Stomach (tissue), 9 donors: Measurements from ENCODE around the gene ENDOG. TPM values are rescaled to one million over a fixed set of nuclear protein-coding genes. Genes with fewer than 3 reads are reported as not detected.
A peak's percentile ranks its signal among the peaks of the same experiment; 100 is the strongest.

Experiments
- DNase-seq, 2 donors: peaks; one replicate each; pipeline versions ENCODE4 v3.0.0 to v3.0.0-alpha.2; 2013 to 2019
- H3K27ac ChIP-seq, 5 donors: fragments of 200-600 bp in 4 of 5; sonication (generic) in 4 of 5; one replicate each; pipeline ENCODE4 v1.5.1; 2013 to 2019; ENCODE audit warnings: mild to moderate bottlenecking in 1 of 5, moderate library complexity in 1 of 5
- H3K27me3 ChIP-seq, 3 donors: fragments of 200-600 bp; sonication (generic); one replicate each; pipeline ENCODE4 v1.5.1; 2017 to 2019; ENCODE audit warnings: mixed run types in 1 of 3
- H3K36me3 ChIP-seq, 4 donors: fragments of 200-600 bp; sonication (generic); 1 replicate in 3 of 4; 2 replicates in 1 of 4; pipeline ENCODE4 v1.5.1; 2016 to 2019
- H3K4me1 ChIP-seq, 4 donors: fragments of 200-600 bp; sonication (generic); one replicate each; pipeline ENCODE4 v1.5.1; 2016 to 2019
- H3K4me3 ChIP-seq, 4 donors: fragments of 200-600 bp; sonication (generic) in 3 of 4; one replicate each; pipeline ENCODE4 v1.5.1; 2016 to 2019; ENCODE audit warnings: mild to moderate bottlenecking in 1 of 4
- H3K9me3 ChIP-seq, 4 donors: fragments of 200-600 bp; sonication (generic); one replicate each; pipeline ENCODE4 v1.5.1; 2016 to 2019
- EP300 ChIP-seq: sonication (generic); formaldehyde crosslinking; IDR thresholded peaks from one replicate; pipeline ENCODE4 v1.6.1; 2017; ENCODE audit warnings: antibody characterized with exemption
- POLR2A ChIP-seq, 4 donors: fragments of 450-650 bp; IDR thresholded peaks; one replicate each; pipeline ENCODE4 v1.6.1; 2016; ENCODE audit warnings: antibody characterized with exemption in 4 of 4, control low read depth in 2 of 4, mild to moderate bottlenecking in 1 of 4, moderate library complexity in 1 of 4
- POLR2AphosphoS5 ChIP-seq, 3 donors: sonication (generic); formaldehyde crosslinking; IDR thresholded peaks; one replicate each; pipeline ENCODE4 v1.6.1; 2016; ENCODE audit warnings: antibody characterized with exemption in 3 of 3
- WGBS, 5 donors: extraction: QIAGEN DNeasy Blood & Tissue Kit in 3 of 5; methylation state at CpG; one replicate each; pipeline versions ENCODE4 v1.1.5 to v1.1.7; 2013 to 2018; 5-methylcytosine and 5-hydroxymethylcytosine counted together
- intact Hi-C: fragments of 100-400 bp; cut with DNase I; formaldehyde crosslinking; loops from one replicate; pipeline ENCODE4 v1.15.1; 2023; ENCODE audit warnings: low total_unique reads
- polyA plus RNA-seq, 3 donors: library from polyadenylated mRNA; stranded (reverse); fragments of 200-250 nt; gene quantifications; one replicate each; pipeline ENCODE4 v1.2.3, GENCODE V29; 2013
- total RNA-seq, 5 donors: library from RNA; depleted of rRNA; stranded (reverse); fragments of >200 nt; gene quantifications; one replicate each; pipeline versions ENCODE4 v1.1.0 to v1.2.3, GENCODE V29; 2014 to 2016
- TF ChIP-seq, protein P1 (sequence below), 7 experiments: fragments of 450-650 bp in 4 of 7; fragments of 200-600 bp in 3 of 7; sonication (generic) in 3 of 7; IDR thresholded peaks; one replicate each; pipeline ENCODE4 v1.5.1; 2016 to 2019; ENCODE audit warnings: antibody characterized with exemption in 7 of 7, control low read depth in 2 of 7, mild to moderate bottlenecking in 1 of 7
- donor health status: healthy with polysubstance abuse.
- donor health status: Bipolar disorder and iron deficiency.
- donor health status: healthy.

The ENDOG gene
- total and polyA plus RNA-seq, 8 donors, result 5.0 to 186 (median 31.5) TPM

DNA sequence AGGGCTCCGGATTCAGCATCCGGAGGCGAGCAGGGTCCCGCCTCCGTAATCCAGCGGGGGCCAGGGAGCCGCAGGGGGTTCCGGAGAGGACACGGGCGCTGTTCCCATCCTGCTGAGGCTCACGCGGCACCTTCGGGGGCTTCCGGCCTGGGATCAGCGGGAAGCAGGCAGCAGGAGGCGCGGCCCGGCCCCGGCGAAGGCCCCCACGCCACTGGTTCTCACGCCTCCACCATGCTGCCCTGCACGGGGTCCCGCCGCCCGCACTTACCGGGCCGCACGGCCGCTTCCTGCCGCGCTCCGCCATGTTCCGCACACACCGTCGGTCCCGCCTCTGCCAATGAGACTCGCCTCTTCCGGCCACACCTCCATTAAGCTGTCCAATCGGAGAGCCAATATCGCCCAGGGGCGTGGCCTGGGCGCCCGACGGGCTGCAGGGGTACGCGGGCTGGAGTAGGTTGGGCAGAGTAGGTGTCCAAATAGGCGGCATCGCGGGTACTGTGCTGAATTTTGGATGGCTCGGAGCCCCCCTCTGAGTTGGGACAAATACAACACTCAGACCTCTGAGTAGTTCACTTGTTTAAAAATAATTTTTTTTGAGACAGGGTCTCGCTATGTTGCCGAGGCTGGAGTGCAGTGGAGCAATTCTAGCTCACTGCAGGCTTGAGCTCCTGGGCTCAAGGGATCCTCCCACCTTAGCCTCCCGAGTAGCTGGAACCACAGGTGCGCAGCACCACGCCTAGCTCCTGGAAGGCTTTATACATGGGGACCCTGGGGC lies 11.4 kb downstream of the ENDOG start, which contains the start of gene SPOUT1:
SPOUT1 (minus strand) TSS at position 318 of the 775 bp plus-strand sequence; CDS start at position 304, 14 bp downstream.
- Histone ChIP-seq H3K9me3 (no peaks in the 10 kb centered on the region), H3K4me1 (peaks cover 10 to 28% (median 22%) of the 10 kb centered on the region in 4 donors), H3K27ac (peak within 1 kb of the TSS; percentile 71 to 92 (median 80)), H3K27me3 (no peaks in the 10 kb centered on the region), H3K36me3 (peaks cover 18 to 49% (median 43%) of the 10 kb centered on the region in 4 donors), H3K4me3 (peak within 1 kb of the TSS; percentile 87 to 97 (median 96))
- intact Hi-C loops, result no loop called here
- DNase-seq, result peak; percentile 95 to 97
- 0 to 1% (median 1%) methylated on average over 20 to 56 of the region's 56 CpGs for WGBS, 5 donors
- TF ChIP-seq POLR2AphosphoS5 (IDR thresholded peaks at IDR 0.05) (peak; percentile 49 to 91 (median 72)), EP300 (no peak), POLR2A (IDR thresholded peaks at IDR 0.05) (no peak)
- TF ChIP-seq, protein P1, sequence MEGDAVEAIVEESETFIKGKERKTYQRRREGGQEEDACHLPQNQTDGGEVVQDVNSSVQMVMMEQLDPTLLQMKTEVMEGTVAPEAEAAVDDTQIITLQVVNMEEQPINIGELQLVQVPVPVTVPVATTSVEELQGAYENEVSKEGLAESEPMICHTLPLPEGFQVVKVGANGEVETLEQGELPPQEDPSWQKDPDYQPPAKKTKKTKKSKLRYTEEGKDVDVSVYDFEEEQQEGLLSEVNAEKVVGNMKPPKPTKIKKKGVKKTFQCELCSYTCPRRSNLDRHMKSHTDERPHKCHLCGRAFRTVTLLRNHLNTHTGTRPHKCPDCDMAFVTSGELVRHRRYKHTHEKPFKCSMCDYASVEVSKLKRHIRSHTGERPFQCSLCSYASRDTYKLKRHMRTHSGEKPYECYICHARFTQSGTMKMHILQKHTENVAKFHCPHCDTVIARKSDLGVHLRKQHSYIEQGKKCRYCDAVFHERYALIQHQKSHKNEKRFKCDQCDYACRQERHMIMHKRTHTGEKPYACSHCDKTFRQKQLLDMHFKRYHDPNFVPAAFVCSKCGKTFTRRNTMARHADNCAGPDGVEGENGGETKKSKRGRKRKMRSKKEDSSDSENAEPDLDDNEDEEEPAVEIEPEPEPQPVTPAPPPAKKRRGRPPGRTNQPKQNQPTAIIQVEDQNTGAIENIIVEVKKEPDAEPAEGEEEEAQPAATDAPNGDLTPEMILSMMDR (IDR thresholded peaks at IDR 0.05), result no peak

GRCh38 chr9:128833696-128834095 lies 15.4 kb downstream of the ENDOG start:
- WGBS, 5 donors, result 92 to 97% (median 95%) methylated on average over 5 to 10 of the region's 10 CpGs

GRCh38 chr9:128835246-128836210 lies 17.2 kb downstream of the ENDOG start:
- 94 to 95% (median 95%) methylated on average over 23 to 28 of the region's 28 CpGs for WGBS, 5 donors
- Histone ChIP-seq H3K4me3 (no peak overlapping the region), H3K4me1 (no peaks in the 10 kb centered on the region), H3K27me3 (no peaks in the 10 kb centered on the region), H3K9me3 (no peaks in the 10 kb centered on the region), H3K27ac (no peak overlapping the region), H3K36me3 (peaks cover 0 to 49% (median 21%) of the 10 kb centered on the region in 4 donors)
- intact Hi-C loops, result no loop called here
- DNase-seq, result no peak
- TF ChIP-seq EP300 (no peak), POLR2AphosphoS5 (IDR thresholded peaks at IDR 0.05) (no peak), POLR2A (IDR thresholded peaks at IDR 0.05) (no peak)
- TF ChIP-seq, protein P1 (IDR thresholded peaks at IDR 0.05), result no peak

More at GRCh38 chr9:128833696-128834095, 15.4 kb downstream of the ENDOG start:
- Histone ChIP-seq H3K4me1 (peaks cover 4 to 16% (median 13%) of the 10 kb centered on the region in 4 donors), H3K9me3 (no peaks in the 10 kb centered on the region), H3K27me3 (no peaks in the 10 kb centered on the region), H3K27ac (no peak overlapping the region), H3K36me3 (peaks cover 0 to 41% (median 21%) of the 10 kb centered on the region in 4 donors), H3K4me3 (no peak overlapping the region)
- no peak for DNase-seq
- intact Hi-C loops, result no loop called here
- TF ChIP-seq, protein P1 (IDR thresholded peaks at IDR 0.05), result no peak
- TF ChIP-seq EP300 (no peak), POLR2A (IDR thresholded peaks at IDR 0.05) (no peak), POLR2AphosphoS5 (IDR thresholded peaks at IDR 0.05) (no peak)

- WGBS, 5 donors, result 86 to 98% (median 92%) methylated on average over 9 to 14 of the region's 14 CpGs
- intact Hi-C loops, result no loop called here
- no peaks in the 10 kb centered on the region for H3K4me1 ChIP-seq
Observed at GRCh38 chr9:128836509-128837145, 18.3 kb downstream of the ENDOG start.

More at GRCh38 chr9:128836509-128837145, 18.3 kb downstream of the ENDOG start:
- Histone ChIP-seq H3K9me3 (no peaks in the 10 kb centered on the region), H3K4me3 (no peak overlapping the region), H3K27ac (no peak overlapping the region), H3K27me3 (no peaks in the 10 kb centered on the region), H3K36me3 (peaks cover 0 to 60% (median 21%) of the 10 kb centered on the region in 4 donors)
- no peak for TF ChIP-seq EP300
- TF ChIP-seq POLR2A (IDR thresholded peaks at IDR 0.05), result no peak
- TF ChIP-seq, protein P1 (IDR thresholded peaks at IDR 0.05), result no peak
- TF ChIP-seq POLR2AphosphoS5 (IDR thresholded peaks at IDR 0.05), result no peak
- no peak for DNase-seq
